ENCODE results near the gene TOMM40. TPM values are rescaled to one million over a fixed set of nuclear protein-coding genes. Genes with fewer than 3 reads are reported as not detected.

The TOMM40 gene
- total and polyA plus RNA-seq, 11 donors, result 32.2 to 79.9 (median 46.3) TPM

- WGBS, 4 donors, result 67 to 83% (median 70%) methylated on average over 12 of the region's 12 CpGs
- Histone ChIP-seq H3K9me3 (no peaks in the 10 kb centered on the region), H3K4me3 (no peak overlapping the region), H3K27me3 (peaks cover 0 to 34% (median 15%) of the 10 kb centered on the region in 9 donors), H3K36me3 (peaks cover 0 to 40% (median 34%) of the 10 kb centered on the region in 9 donors), H3K4me1 (peaks cover 0 to 23% (median 6%) of the 10 kb centered on the region in 12 donors), H3K27ac (no peak overlapping the region)
- TF ChIP-seq, protein P1, sequence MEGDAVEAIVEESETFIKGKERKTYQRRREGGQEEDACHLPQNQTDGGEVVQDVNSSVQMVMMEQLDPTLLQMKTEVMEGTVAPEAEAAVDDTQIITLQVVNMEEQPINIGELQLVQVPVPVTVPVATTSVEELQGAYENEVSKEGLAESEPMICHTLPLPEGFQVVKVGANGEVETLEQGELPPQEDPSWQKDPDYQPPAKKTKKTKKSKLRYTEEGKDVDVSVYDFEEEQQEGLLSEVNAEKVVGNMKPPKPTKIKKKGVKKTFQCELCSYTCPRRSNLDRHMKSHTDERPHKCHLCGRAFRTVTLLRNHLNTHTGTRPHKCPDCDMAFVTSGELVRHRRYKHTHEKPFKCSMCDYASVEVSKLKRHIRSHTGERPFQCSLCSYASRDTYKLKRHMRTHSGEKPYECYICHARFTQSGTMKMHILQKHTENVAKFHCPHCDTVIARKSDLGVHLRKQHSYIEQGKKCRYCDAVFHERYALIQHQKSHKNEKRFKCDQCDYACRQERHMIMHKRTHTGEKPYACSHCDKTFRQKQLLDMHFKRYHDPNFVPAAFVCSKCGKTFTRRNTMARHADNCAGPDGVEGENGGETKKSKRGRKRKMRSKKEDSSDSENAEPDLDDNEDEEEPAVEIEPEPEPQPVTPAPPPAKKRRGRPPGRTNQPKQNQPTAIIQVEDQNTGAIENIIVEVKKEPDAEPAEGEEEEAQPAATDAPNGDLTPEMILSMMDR (IDR thresholded peaks at IDR 0.05), result no peak
- no peak for TF ChIP-seq POLR2A (IDR thresholded peaks at IDR 0.05)
- intact Hi-C loops (cut with DNase I), result loop anchor here in 9 of 10 donors (2.0 to 10.0 kb wide), 11 partner anchors 42 to 440 kb away; partner anchors contain the start of genes APOC2 (in 1 of the 9), CLPTM1 (in 1 of the 9), EXOC3L2 (in 1 of the 9) and KLC3 (in 1 of the 9)
- no peak for DNase-seq
- ATAC-seq, result peak in 1 of 4 donors; percentile 7
These were observed 13.5 kb downstream of the TOMM40 start for GRCh38 chr19:44904426-44904994.

DNA sequence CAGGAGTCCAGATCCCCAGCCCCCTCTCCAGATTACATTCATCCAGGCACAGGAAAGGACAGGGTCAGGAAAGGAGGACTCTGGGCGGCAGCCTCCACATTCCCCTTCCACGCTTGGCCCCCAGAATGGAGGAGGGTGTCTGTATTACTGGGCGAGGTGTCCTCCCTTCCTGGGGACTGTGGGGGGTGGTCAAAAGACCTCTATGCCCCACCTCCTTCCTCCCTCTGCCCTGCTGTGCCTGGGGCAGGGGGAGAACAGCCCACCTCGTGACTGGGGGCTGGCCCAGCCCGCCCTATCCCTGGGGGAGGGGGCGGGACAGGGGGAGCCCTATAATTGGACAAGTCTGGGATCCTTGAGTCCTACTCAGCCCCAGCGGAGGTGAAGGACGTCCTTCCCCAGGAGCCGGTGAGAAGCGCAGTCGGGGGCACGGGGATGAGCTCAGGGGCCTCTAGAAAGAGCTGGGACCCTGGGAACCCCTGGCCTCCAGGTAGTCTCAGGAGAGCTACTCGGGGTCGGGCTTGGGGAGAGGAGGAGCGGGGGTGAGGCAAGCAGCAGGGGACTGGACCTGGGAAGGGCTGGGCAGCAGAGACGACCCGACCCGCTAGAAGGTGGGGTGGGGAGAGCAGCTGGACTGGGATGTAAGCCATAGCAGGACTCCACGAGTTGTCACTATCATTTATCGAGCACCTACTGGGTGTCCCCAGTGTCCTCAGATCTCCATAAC is 14.5 kb downstream of the TOMM40 start, which contains the start of gene APOE:
TSS of gene APOE (plus strand) at position 360 of the 724 bp plus-strand sequence. CDS start 829 bp downstream, outside the sequence.
- no peak for TF ChIP-seq POLR2A (IDR thresholded peaks at IDR 0.05)
- TF ChIP-seq, protein P1 (IDR thresholded peaks at IDR 0.05), result no peak
- Histone ChIP-seq H3K9me3 (no peaks in the 10 kb centered on the region), H3K4me3 (peak within 1 kb of the TSS in 9 of 12 donors; percentile 6 to 48 (median 41)), H3K27ac (peak within 1 kb of the TSS in 2 of 12 donors; percentile 29 to 34), H3K36me3 (peaks cover 0 to 29% (median 25%) of the 10 kb centered on the region in 9 donors), H3K27me3 (peaks cover 0 to 34% (median 15%) of the 10 kb centered on the region in 9 donors), H3K4me1 (peaks cover 0 to 23% (median 8%) of the 10 kb centered on the region in 12 donors)
- ATAC-seq (peak in 1 of 4 donors; percentile 17), DNase-seq (no peak)
- intact Hi-C loops (cut with DNase I), result loop anchor here in 7 of 10 donors (2.0 to 10.0 kb wide), 7 partner anchors 41 to 439 kb away; partner anchors contain the start of genes APOC2 (in 1 of the 7), CLPTM1 (in 1 of the 7) and KLC3 (in 1 of the 7)
- WGBS, 4 donors, result 1 to 2% (median 1%) methylated on average over 9 to 20 of the region's 20 CpGs

DNA sequence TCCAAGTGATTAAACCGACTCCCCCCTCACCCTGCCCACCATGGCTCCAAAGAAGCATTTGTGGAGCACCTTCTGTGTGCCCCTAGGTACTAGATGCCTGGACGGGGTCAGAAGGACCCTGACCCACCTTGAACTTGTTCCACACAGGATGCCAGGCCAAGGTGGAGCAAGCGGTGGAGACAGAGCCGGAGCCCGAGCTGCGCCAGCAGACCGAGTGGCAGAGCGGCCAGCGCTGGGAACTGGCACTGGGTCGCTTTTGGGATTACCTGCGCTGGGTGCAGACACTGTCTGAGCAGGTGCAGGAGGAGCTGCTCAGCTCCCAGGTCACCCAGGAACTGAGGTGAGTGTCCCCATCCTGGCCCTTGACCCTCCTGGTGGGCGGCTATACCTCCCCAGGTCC is 16.6 kb downstream of the TOMM40 start:
- no peak overlapping the region for H3K4me3 ChIP-seq
- H3K27me3 ChIP-seq, result peaks cover 0 to 34% (median 15%) of the 10 kb centered on the region in 9 donors
- H3K9me3 ChIP-seq, result no peaks in the 10 kb centered on the region
- ATAC-seq, result no peak
- peaks cover 0 to 9% (median 4%) of the 10 kb centered on the region in 9 donors for H3K36me3 ChIP-seq
- DNase-seq, result no peak
- intact Hi-C loops (cut with DNase I), result loop anchor here in 6 of 10 donors (10.0 kb wide), 4 partner anchors 137 to 437 kb away; partner anchors contain the start of gene KLC3 (in 1 of the 6)
- no peak overlapping the region for H3K27ac ChIP-seq
- no peak for TF ChIP-seq POLR2A (IDR thresholded peaks at IDR 0.05)
- TF ChIP-seq, protein P1 (IDR thresholded peaks at IDR 0.05), result no peak
- WGBS, 4 donors, result 95 to 97% (median 95%) methylated on average over 12 of the region's 12 CpGs
- peaks cover 0 to 32% (median 12%) of the 10 kb centered on the region in 12 donors for H3K4me1 ChIP-seq
